OCI-LY1 (cell line): ENCODE results near the gene SNED1.

ENCODE experiments used
- H2AFZ ChIP-seq: fragments of 200-600 bp; sonication (generic), shearing (Covaris generic); 2 replicates; pipeline ENCODE4 v1.6.0; 2014; ENCODE audit warnings: antibody characterized with exemption, mild to moderate bottlenecking, low read length
- H3F3A ChIP-seq: fragments of 200-600 bp; sonication (generic), shearing (Covaris generic); 2 replicates; pipeline ENCODE4 v1.6.0; 2014; ENCODE audit warnings: mild to moderate bottlenecking, antibody characterized with exemption, low read length, moderate library complexity; ENCODE audit not compliant: insufficient read depth
- H3K27ac ChIP-seq: fragments of 200-600 bp; sonication (generic); 2 replicates; pipeline ENCODE4 v1.5.1; 2014; ENCODE audit warnings: low read length, mixed run types, mild to moderate bottlenecking, low read depth; ENCODE audit not compliant: poor library complexity, severe bottlenecking
- H3K27me3 ChIP-seq: fragments of 200-600 bp; sonication (generic); 2 replicates; pipeline ENCODE4 v1.6.0; 2014; ENCODE audit warnings: antibody characterized with exemption, mild to moderate bottlenecking, low read length, moderate library complexity; ENCODE audit not compliant: insufficient read depth
- H3K36me3 ChIP-seq: fragments of 200-600 bp; sonication (generic); 2 replicates; pipeline ENCODE4 v1.6.1; 2014; ENCODE audit warnings: mild to moderate bottlenecking, antibody characterized with exemption, low read length, moderate library complexity, mixed read lengths; ENCODE audit not compliant: insufficient read depth
- H3K4me1 ChIP-seq: fragments of 200-600 bp; sonication (generic); 2 replicates; pipeline ENCODE4 v1.5.1; 2014; ENCODE audit warnings: mild to moderate bottlenecking, low read length, moderate library complexity; ENCODE audit not compliant: insufficient read depth, severe bottlenecking
- H3K4me2 ChIP-seq: fragments of 200-600 bp; sonication (generic), shearing (Covaris generic); 2 replicates; pipeline ENCODE4 v1.6.1; 2014; ENCODE audit warnings: low read length
- H3K4me3 ChIP-seq: fragments of 200-600 bp; sonication (generic); 2 replicates; pipeline ENCODE4 v1.5.1; 2014; ENCODE audit warnings: low read length, low read depth, mild to moderate bottlenecking, mixed read lengths; ENCODE audit not compliant: poor library complexity, severe bottlenecking
- H3K79me2 ChIP-seq: fragments of 200-600 bp; shearing (Covaris generic); 2 replicates; pipeline ENCODE4 v1.6.1; 2016; ENCODE audit warnings: mixed run types, low read length, mixed read lengths; ENCODE audit not compliant: insufficient read depth
- H3K9ac ChIP-seq: fragments of 200-600 bp; sonication (generic), shearing (Covaris generic); 2 replicates; pipeline ENCODE4 v1.6.1; 2014; ENCODE audit warnings: mild to moderate bottlenecking, low read length, mixed read lengths
- H3K9me2 ChIP-seq: fragments of 200-600 bp; sonication (generic), shearing (Covaris generic); 2 replicates; pipeline ENCODE4 v1.6.1; 2014; ENCODE audit warnings: low read depth, mild to moderate bottlenecking, low read length, mixed read lengths
- H3K9me3 ChIP-seq: fragments of 200-600 bp; shearing (Covaris generic); 2 replicates; pipeline ENCODE4 v1.6.1; 2014; ENCODE audit warnings: low read length, mixed read lengths
- H4K20me1 ChIP-seq: fragments of 200-600 bp; sonication (generic), shearing (Covaris generic); 2 replicates; pipeline ENCODE4 v1.6.0; 2016; ENCODE audit warnings: mild to moderate bottlenecking, low read length; ENCODE audit not compliant: insufficient read depth
- EZH2 ChIP-seq: fragments of 200-600 bp; sonication (generic), shearing (Covaris generic); IDR thresholded peaks from 2 replicates; pipeline ENCODE4 v1.8.0; 2017; ENCODE audit warnings: borderline replicate concordance, mixed run types, mild to moderate bottlenecking, antibody characterized with exemption, low read length, moderate library complexity, mixed read lengths
- TF ChIP-seq, protein P1 (sequence below): fragments of 200-600 bp; sonication (generic), shearing (Covaris generic); IDR thresholded peaks from 2 replicates; pipeline ENCODE4 v1.5.1; 2017; ENCODE audit warnings: mild to moderate bottlenecking, antibody characterized with exemption, low read length, moderate library complexity, mixed read lengths

SNED1 gene

DNA sequence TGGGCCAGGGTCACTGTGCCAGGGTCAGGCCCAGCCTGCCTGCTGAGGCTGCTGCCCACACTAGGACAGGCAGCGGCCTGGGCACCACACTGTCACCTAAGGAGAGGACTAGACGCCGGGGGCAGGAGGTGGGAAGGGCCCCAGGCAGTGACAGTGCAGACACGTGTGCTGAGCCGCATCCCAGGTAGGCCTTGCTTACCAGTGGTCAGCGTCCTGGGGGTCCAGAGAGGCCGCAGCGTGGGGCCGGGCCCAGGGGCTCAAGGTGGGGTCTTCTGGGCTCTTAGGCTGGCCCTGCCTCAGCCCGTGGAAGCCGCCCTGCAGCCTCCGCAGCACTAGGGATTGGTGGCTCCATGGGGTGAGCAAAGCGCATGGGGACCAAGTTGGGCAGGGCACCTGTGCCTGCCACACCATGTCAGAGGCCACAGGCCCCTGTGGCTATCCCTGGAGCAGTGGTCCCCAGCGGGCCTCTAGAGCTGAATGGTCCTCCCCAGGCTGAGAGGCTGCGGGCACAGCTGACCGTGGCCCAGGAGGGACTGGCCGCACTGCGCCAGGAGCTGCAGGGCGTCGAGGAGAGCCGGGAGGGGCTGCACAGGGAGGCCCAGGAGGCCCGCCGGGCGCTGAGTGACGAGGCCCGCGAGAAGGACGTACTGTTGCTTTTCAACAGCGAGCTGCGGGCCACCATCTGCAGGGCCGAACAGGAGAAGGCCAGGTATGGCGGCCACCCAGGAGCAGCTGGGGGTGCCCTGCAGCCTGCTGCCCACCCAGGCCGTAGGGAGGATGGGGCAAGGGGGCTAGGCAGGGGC lies 35.2 kb upstream of the SNED1 start:
- no peak for TF ChIP-seq EZH2
- TF ChIP-seq, protein P1, sequence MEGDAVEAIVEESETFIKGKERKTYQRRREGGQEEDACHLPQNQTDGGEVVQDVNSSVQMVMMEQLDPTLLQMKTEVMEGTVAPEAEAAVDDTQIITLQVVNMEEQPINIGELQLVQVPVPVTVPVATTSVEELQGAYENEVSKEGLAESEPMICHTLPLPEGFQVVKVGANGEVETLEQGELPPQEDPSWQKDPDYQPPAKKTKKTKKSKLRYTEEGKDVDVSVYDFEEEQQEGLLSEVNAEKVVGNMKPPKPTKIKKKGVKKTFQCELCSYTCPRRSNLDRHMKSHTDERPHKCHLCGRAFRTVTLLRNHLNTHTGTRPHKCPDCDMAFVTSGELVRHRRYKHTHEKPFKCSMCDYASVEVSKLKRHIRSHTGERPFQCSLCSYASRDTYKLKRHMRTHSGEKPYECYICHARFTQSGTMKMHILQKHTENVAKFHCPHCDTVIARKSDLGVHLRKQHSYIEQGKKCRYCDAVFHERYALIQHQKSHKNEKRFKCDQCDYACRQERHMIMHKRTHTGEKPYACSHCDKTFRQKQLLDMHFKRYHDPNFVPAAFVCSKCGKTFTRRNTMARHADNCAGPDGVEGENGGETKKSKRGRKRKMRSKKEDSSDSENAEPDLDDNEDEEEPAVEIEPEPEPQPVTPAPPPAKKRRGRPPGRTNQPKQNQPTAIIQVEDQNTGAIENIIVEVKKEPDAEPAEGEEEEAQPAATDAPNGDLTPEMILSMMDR: no peak
- H2AFZ ChIP-seq: no peak overlapping the region
- no peak overlapping the region for H3K4me3 ChIP-seq
- H3F3A ChIP-seq: no peaks in the 10 kb centered on the region
- no peak overlapping the region for H3K9ac ChIP-seq
- no peaks in the 10 kb centered on the region for H3K79me2 ChIP-seq
- H3K9me2 ChIP-seq: no peaks in the 10 kb centered on the region
- H3K36me3 ChIP-seq: no peaks in the 10 kb centered on the region
- H4K20me1 ChIP-seq: no peaks in the 10 kb centered on the region
- peaks cover 5% of the 10 kb centered on the region; the same call in 1 of the 2 replicates for H3K27me3 ChIP-seq
- no peak overlapping the region for H3K4me2 ChIP-seq
- H3K9me3 ChIP-seq: no peaks in the 10 kb centered on the region
- H3K4me1 ChIP-seq: no peaks in the 10 kb centered on the region
- no peak overlapping the region for H3K27ac ChIP-seq

DNA sequence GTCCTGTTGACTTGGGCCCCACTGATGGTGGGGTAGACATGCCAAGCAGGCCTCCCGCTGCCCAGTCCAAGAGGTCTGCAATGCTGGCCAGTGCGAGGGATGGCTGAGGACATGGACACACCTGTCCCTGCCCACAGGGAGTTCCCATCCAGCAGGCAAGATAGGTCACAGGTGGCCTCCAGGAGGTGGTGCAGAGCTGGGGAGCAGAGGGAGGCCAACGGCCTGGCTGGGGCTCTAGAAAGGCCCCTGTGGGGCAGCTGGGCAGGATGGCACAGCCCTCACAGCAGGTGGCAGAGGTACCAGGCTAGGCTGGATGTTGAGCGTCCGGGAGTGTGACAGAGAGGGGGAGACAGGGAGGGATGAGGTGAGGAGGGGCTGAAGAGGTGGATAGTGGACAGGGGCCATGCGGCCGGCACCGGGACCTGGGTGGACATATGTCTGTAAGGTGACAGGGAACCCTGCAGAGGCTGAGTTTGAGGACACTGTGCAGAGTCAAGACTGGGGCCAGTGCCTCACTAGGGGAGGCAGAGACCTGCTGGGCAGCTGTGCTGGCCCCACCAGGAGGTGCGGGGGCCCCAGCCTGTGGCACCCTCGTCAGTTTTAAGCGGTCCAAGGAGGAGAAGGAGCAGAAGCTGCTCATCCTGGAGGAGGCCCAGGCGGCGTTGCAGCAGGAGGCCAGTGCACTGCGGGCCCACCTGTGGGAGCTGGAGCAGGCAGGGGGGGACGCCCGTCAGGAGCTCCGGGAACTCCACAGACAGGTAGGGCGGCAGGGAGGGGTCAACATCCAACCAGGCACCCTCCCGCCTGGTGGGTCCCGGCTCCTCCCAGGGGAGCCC lies 34.3 kb upstream of the SNED1 start:
- Histone ChIP-seq H3K9me3 (no peaks in the 10 kb centered on the region), H3K36me3 (no peaks in the 10 kb centered on the region), H3K27me3 (peaks cover 5% of the 10 kb centered on the region; the same call in 1 of the 2 replicates), H2AFZ (no peak overlapping the region), H3F3A (no peaks in the 10 kb centered on the region), H3K4me3 (no peak overlapping the region), H3K27ac (no peak overlapping the region), H3K4me2 (no peak overlapping the region), H3K9ac (no peak overlapping the region), H3K4me1 (no peaks in the 10 kb centered on the region), H4K20me1 (no peaks in the 10 kb centered on the region), H3K9me2 (no peaks in the 10 kb centered on the region), H3K79me2 (no peaks in the 10 kb centered on the region)
- no peak for TF ChIP-seq EZH2
- TF ChIP-seq, protein P1: no peak

DNA sequence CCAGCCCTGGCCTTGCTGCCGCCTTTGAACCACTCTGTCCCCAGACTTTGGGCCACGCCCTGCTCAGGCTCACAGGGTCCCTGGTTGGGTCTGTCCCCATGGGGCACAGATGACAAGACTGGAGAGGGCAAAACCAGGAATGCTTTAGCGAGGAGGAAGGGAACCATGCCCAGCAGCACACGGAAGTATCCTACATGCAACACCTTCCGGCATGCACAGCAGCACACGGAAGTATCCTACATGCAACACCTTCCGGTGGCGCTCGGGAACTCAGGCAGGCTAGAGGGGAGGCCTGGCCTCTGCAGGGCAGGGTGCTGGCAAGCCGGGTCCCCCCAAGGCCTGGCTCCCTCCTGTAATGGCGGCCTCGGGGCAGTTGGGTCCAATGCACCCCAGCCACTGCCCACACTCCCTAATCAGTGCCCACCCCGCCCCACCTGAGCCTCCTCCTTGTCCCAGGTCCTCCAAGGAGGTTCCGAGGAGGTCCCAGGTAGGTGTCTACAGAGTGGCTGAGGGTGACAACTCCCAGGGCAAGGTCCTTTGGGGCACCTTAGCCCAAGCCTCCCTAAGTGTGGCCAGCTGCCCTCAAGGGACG lies 33.6 kb upstream of the SNED1 start:
- Histone ChIP-seq H3K27ac (no peak overlapping the region), H3K9ac (no peak overlapping the region), H3K4me1 (no peaks in the 10 kb centered on the region), H3K36me3 (no peaks in the 10 kb centered on the region), H3K9me3 (no peaks in the 10 kb centered on the region), H3K4me2 (no peak overlapping the region), H3K4me3 (no peak overlapping the region), H3F3A (no peaks in the 10 kb centered on the region), H3K79me2 (no peaks in the 10 kb centered on the region), H4K20me1 (no peaks in the 10 kb centered on the region), H3K27me3 (peaks cover 6% of the 10 kb centered on the region; the same call in 1 of the 2 replicates), H3K9me2 (no peaks in the 10 kb centered on the region), H2AFZ (no peak overlapping the region)
- TF ChIP-seq, protein P1: no peak
- TF ChIP-seq EZH2: no peak
